ENCODE results near the gene POGZ.
A peak's percentile ranks its signal among the peaks of the same experiment; 100 is the strongest.

The POGZ gene

GRCh38 chr1:151370211-151370911 lies 88.9 kb downstream of the POGZ start:
- DNase-seq: no peak

GRCh38 chr1:151369621-151370048 lies 89.7 kb downstream of the POGZ start:
- no peak for DNase-seq

- DNase-seq: no peak
Observed at GRCh38 chr1:151369302-151369610, 90.0 kb downstream of the POGZ start.

GRCh38 chr1:151368393-151369301 lies 90.6 kb downstream of the POGZ start:
- DNase-seq: peak; percentile 66

GRCh38 chr1:151367658-151368392 lies 91.5 kb downstream of the POGZ start:
- no peak for DNase-seq

- no peak for DNase-seq
Observed at GRCh38 chr1:151364996-151365395, 94.3 kb downstream of the POGZ start.

GRCh38 chr1:151362308-151363155 lies 96.8 kb downstream of the POGZ start:
- no peak for DNase-seq

GRCh38 chr1:151361883-151362282 lies 97.4 kb downstream of the POGZ start:
- no peak for DNase-seq

GRCh38 chr1:151356696-151357095 lies 102.6 kb downstream of the POGZ start:
- no peak for DNase-seq
